NCI-H187 treated with DMSO at 0.1 percent for 48 hours (cell line): Measurements from ENCODE around the gene LRGUK.

Experiments
- DNase-seq: peaks from one replicate; lab custom pipeline; 2025; lab: John Stamatoyannopoulos, UW

The LRGUK gene

GRCh38 chr7:134128829-134129228, 1.7 kb downstream of the LRGUK start:
- DNase-seq = no peak

GRCh38 chr7:134129856-134130523, 2.9 kb downstream of the LRGUK start:
- no peak for DNase-seq

- no peak for DNase-seq
Measured at GRCh38 chr7:134134004-134134403, 6.9 kb downstream of the LRGUK start.

- DNase-seq = no peak
Measured at GRCh38 chr7:134140889-134141867, 14.0 kb downstream of the LRGUK start.

- DNase-seq = no peak
Measured at GRCh38 chr7:134141868-134142264, 14.7 kb downstream of the LRGUK start.

- DNase-seq = no peak
Measured at GRCh38 chr7:134153493-134154136, 26.5 kb downstream of the LRGUK start.

- DNase-seq = no peak
Measured at GRCh38 chr7:134154581-134155130, 27.5 kb downstream of the LRGUK start.

- no peak for DNase-seq
Measured at GRCh38 chr7:134155206-134155605, 28.1 kb downstream of the LRGUK start.

- no peak for DNase-seq
Measured at GRCh38 chr7:134155871-134156270, 28.7 kb downstream of the LRGUK start.

- DNase-seq = no peak
Measured at GRCh38 chr7:134165252-134165651, 38.1 kb downstream of the LRGUK start.

- DNase-seq = no peak
Measured at GRCh38 chr7:134167250-134167649, 40.1 kb downstream of the LRGUK start.

GRCh38 chr7:134167841-134168240, 40.7 kb downstream of the LRGUK start:
- DNase-seq = no peak

GRCh38 chr7:134174795-134175261, 47.7 kb downstream of the LRGUK start:
- no peak for DNase-seq

GRCh38 chr7:134175334-134176036, 48.3 kb downstream of the LRGUK start:
- DNase-seq = no peak

GRCh38 chr7:134176037-134176350, 48.9 kb downstream of the LRGUK start:
- no peak for DNase-seq

- DNase-seq = no peak
Measured at GRCh38 chr7:134179036-134180011, 52.2 kb downstream of the LRGUK start.

GRCh38 chr7:134180376-134180775, 53.2 kb downstream of the LRGUK start:
- no peak for DNase-seq

- DNase-seq = no peak
Measured at GRCh38 chr7:134182078-134182477, 54.9 kb downstream of the LRGUK start.

- DNase-seq = no peak
Measured at GRCh38 chr7:134184767-134185166, 57.6 kb downstream of the LRGUK start.

- DNase-seq = no peak
Measured at GRCh38 chr7:134186027-134186426, 58.9 kb downstream of the LRGUK start.

GRCh38 chr7:134186801-134187200, 59.7 kb downstream of the LRGUK start:
- no peak for DNase-seq
